HCT116 (cell line): ENCODE data around the gene NSUN3. TPM values are rescaled to one million over a fixed set of nuclear protein-coding genes. Genes with fewer than 3 reads are reported as not detected.

ENCODE experiments used
- ATAC-seq: fragments of 200-7000 bp; cut with Tn5 transposase; 2 replicates; pipeline ENCODE4 v1.9.1; 2020; ENCODE audit warnings: mild to moderate bottlenecking, moderate library complexity
- BruUV-seq: library from RNA; stranded (reverse); fragments of 400-500 nt; replicated peaks from 2 replicates; lab custom pipeline; 2021; lab: Mats Ljungman, UMichigan
- CTCF ChIA-PET: fragments of 300-600 bp; sonication (Branson Sonifier 250); formaldehyde crosslinking; loops from one replicate; lab custom pipeline; 2021; ENCODE audit warnings: antibody characterized with exemption; lab: Charles Lee
- POLR2A ChIA-PET: fragments of 300-600, 350-600 bp; sonication (Branson Sonifier 250); formaldehyde crosslinking; loops from one replicate; lab custom pipeline; 2021; ENCODE audit warnings: antibody characterized with exemption; lab: Charles Lee
- RAD21 ChIA-PET, 2 experiments: fragments of 300-600 bp; sonication (Branson Sonifier 250); formaldehyde crosslinking; loops; one replicate each; lab custom pipeline; 2023; ENCODE audit warnings: low total read pairs in 2 of 2; ENCODE audit not compliant: uncharacterized antibody in 2 of 2, unreplicated experiment in 2 of 2, low non-redundant PET in 1 of 2; lab: Charles Lee
- DNase-seq: peaks from one replicate; pipeline ENCODE4 v3.0.0-alpha.2; 2010; ENCODE audit warnings: low read depth, low spot score
- H2AFZ ChIP-seq: fragments of 200-600 bp; shearing (Covaris generic), sonication (generic); 2 replicates; pipeline ENCODE4 v1.6.1; 2017; ENCODE audit warnings: low read depth, mixed run types, mixed read lengths, antibody characterized with exemption, low read length; ENCODE audit not compliant: poor library complexity, severe bottlenecking
- H3K27ac ChIP-seq: 2 replicates; pipeline ENCODE4 v1.5.1; 2012; ENCODE audit warnings: low read depth, low read length
- H3K27me3 ChIP-seq: fragments of 200-600 bp; sonication (generic); 2 replicates; pipeline ENCODE4 v1.6.1; 2016; ENCODE audit warnings: mixed run types, low read length, mixed read lengths; ENCODE audit not compliant: insufficient read depth
- H3K36me3 ChIP-seq, 2 experiments: fragments of 200-500 bp in 1 of 2; fragments of 200-600 bp in 1 of 2; sonication (Bioruptor generic) in 1 of 2; sonication (generic) in 1 of 2; 2 replicates each; pipeline versions ENCODE4 v1.5.1 to v1.6.1; 2014 to 2016; ENCODE audit warnings: low read length in 2 of 2, inconsistent platforms in 1 of 2, mixed read lengths in 1 of 2, mixed run types in 1 of 2; ENCODE audit not compliant: insufficient read depth in 2 of 2, control insufficient read depth in 1 of 2
- H3K4me1 ChIP-seq, 2 experiments: fragments of 200-600 bp in 1 of 2; sonication (generic) in 1 of 2; 2 replicates each; pipeline versions ENCODE4 v1.5.1 to v1.6.1; 2012 to 2017; ENCODE audit warnings: low read length in 2 of 2, inconsistent platforms in 1 of 2, mild to moderate bottlenecking in 1 of 2, mixed read lengths in 1 of 2, mixed run types in 1 of 2, moderate library complexity in 1 of 2; ENCODE audit not compliant: insufficient read depth in 2 of 2, control insufficient read depth in 1 of 2
- H3K4me2 ChIP-seq: fragments of 200-600 bp; sonication (generic); 2 replicates; pipeline ENCODE4 v1.6.1; 2017; ENCODE audit warnings: mixed run types, low read length, mixed read lengths
- H3K4me3 ChIP-seq, 2 experiments: fragments of 200-600 bp in 1 of 2; sonication (generic) in 1 of 2; replicated peaks in 1 of 2; 2 replicates each; pipeline ENCODE4 v1.5.1; 2011 to 2016; ENCODE audit warnings: low read length in 2 of 2, control low read depth in 1 of 2, low read depth in 1 of 2, mild to moderate bottlenecking in 1 of 2, mixed read lengths in 1 of 2, mixed run types in 1 of 2
- H3K79me2 ChIP-seq: fragments of 200-600 bp; sonication (generic); 2 replicates; pipeline ENCODE4 v1.6.1; 2017; ENCODE audit warnings: mild to moderate bottlenecking, mixed run types, low read length, moderate library complexity, mixed read lengths; ENCODE audit not compliant: insufficient read depth
- H3K9ac ChIP-seq: fragments of 200-600 bp; sonication (generic); 2 replicates; pipeline ENCODE4 v1.6.1; 2016; ENCODE audit warnings: low read length, mixed read lengths
- H3K9me2 ChIP-seq: fragments of 200-600 bp; sonication (generic), shearing (Covaris generic); 2 replicates; pipeline ENCODE4 v1.6.1; 2017; ENCODE audit warnings: mixed run types, mild to moderate bottlenecking, moderate library complexity; ENCODE audit not compliant: insufficient read depth
- H3K9me3 ChIP-seq, 2 experiments: fragments of 200-500 bp in 1 of 2; fragments of 200-600 bp in 1 of 2; sonication (Bioruptor generic) in 1 of 2; sonication (generic) in 1 of 2; 2 replicates each; pipeline ENCODE4 v1.6.1; 2014 to 2017; ENCODE audit warnings: low read length in 2 of 2, mixed read lengths in 2 of 2, inconsistent platforms in 1 of 2, low read depth in 1 of 2, mild to moderate bottlenecking in 1 of 2, mixed run types in 1 of 2, moderate library complexity in 1 of 2; ENCODE audit not compliant: control insufficient read depth in 1 of 2, insufficient read depth in 1 of 2
- H4K20me1 ChIP-seq: fragments of 200-600 bp; sonication (generic), shearing (Covaris generic); 2 replicates; pipeline ENCODE4 v1.6.1; 2017; ENCODE audit warnings: mixed run types, mild to moderate bottlenecking, moderate library complexity; ENCODE audit not compliant: insufficient read depth
- ATF3 ChIP-seq: IDR thresholded peaks from 2 replicates; pipeline ENCODE4 v1.6.1; 2012
- CBX3 ChIP-seq: IDR thresholded peaks from 2 replicates; pipeline ENCODE4 v1.6.1; 2012; ENCODE audit warnings: low read depth
- CTCF ChIP-seq, 3 experiments: fragments of 200-600 bp in 1 of 3; sonication (generic) in 1 of 3; IDR thresholded peaks in 2 of 3; conservative IDR thresholded peaks in 1 of 3; 2 replicates each; pipeline ENCODE4 v1.5.1; 2012 to 2017; ENCODE audit warnings: low read depth in 2 of 3, low read length in 2 of 3, antibody characterized with exemption in 1 of 3, borderline replicate concordance in 1 of 3, control low read depth in 1 of 3, mild to moderate bottlenecking in 1 of 3, mixed read lengths in 1 of 3, mixed run types in 1 of 3, moderate library complexity in 1 of 3; ENCODE audit not compliant: insufficient read depth in 1 of 3
- EGR1 ChIP-seq: IDR thresholded peaks from 2 replicates; pipeline ENCODE4 v1.6.1; 2012; ENCODE audit warnings: low read depth
- ELF1 ChIP-seq: IDR thresholded peaks from 2 replicates; pipeline ENCODE4 v1.6.1; 2012; ENCODE audit warnings: low read depth, borderline replicate concordance
- EZH2 ChIP-seq: fragments of 200-600 bp; sonication (generic); IDR thresholded peaks from 2 replicates; pipeline ENCODE4 v1.6.1; 2017; ENCODE audit warnings: antibody characterized with exemption, mixed run types
- EZH2phosphoT487 ChIP-seq: fragments of 200-600 bp; IDR thresholded peaks from 2 replicates; pipeline ENCODE4 v1.6.1; 2018; ENCODE audit warnings: antibody characterized with exemption, borderline replicate concordance
- JUND ChIP-seq: IDR thresholded peaks from 2 replicates; pipeline ENCODE4 v1.6.1; 2012
- MAX ChIP-seq: IDR thresholded peaks from 2 replicates; pipeline ENCODE4 v1.6.1; 2012
- POLR2A ChIP-seq: IDR thresholded peaks from 2 replicates; pipeline ENCODE4 v1.7.0; 2011; ENCODE audit warnings: borderline replicate concordance; ENCODE audit not compliant: insufficient read depth, insufficient read length; ENCODE audit errors: extremely low read depth
- REST ChIP-seq: IDR thresholded peaks from 2 replicates; pipeline ENCODE4 v1.6.1; 2012; ENCODE audit warnings: low read depth
- SIN3A ChIP-seq: IDR thresholded peaks from 2 replicates; pipeline ENCODE4 v1.6.1; 2012; ENCODE audit warnings: low read depth
- SP1 ChIP-seq: IDR thresholded peaks from 2 replicates; pipeline ENCODE4 v1.6.1; 2012; ENCODE audit warnings: low read depth
- TCF7L2 ChIP-seq: IDR thresholded peaks from 2 replicates; pipeline ENCODE4 v1.7.0; 2011; ENCODE audit warnings: borderline replicate concordance, inconsistent platforms; ENCODE audit not compliant: insufficient read depth, insufficient read length; ENCODE audit errors: extremely low read depth
- ZBTB33 ChIP-seq: IDR thresholded peaks from 2 replicates; pipeline ENCODE4 v1.6.1; 2011; ENCODE audit warnings: mild to moderate bottlenecking, low read length, moderate library complexity; ENCODE audit not compliant: insufficient replicate concordance; ENCODE audit errors: extremely low read depth
- ZFX ChIP-seq: fragments of 450-650 bp; IDR thresholded peaks from 2 replicates; pipeline ENCODE4 v1.6.1; 2017
- ZNF274 ChIP-seq: fragments of 200-500 bp; sonication (Bioruptor generic); IDR thresholded peaks from 2 replicates; pipeline ENCODE4 v1.6.1; 2014; ENCODE audit warnings: mild to moderate bottlenecking, low read depth, low read length, inconsistent platforms
- intact Hi-C: fragments of 100-400 bp; cut with micrococcal nuclease; formaldehyde crosslinking; loops from 2 replicates; pipeline ENCODE4 v1.10.0; 2022
- total RNA-seq: library from RNA; stranded (reverse); gene quantifications from one replicate; pipeline ENCODE4 v1.2.1, GENCODE V29; 2021; ENCODE audit not compliant: unreplicated experiment

Gene NSUN3
- total RNA-seq, 1 experiment from 2014 or later, result 6.6 TPM

- no peak for TF ChIP-seq CTCF (IDR thresholded peaks at IDR 0.05 in 2 of 3, conservative IDR thresholded peaks at IDR 0.05 in 1 of 3; ENCODE audit: borderline replicate concordance in 1 of 3, insufficient read depth in 1 of 3, low read depth in 2 of 3, low read length in 2 of 3)
- TF ChIP-seq SP1, result no peak
These were observed 8.9 kb downstream of the NSUN3 start (continued) for GRCh38 chr3:94071713-94072284.

GRCh38 chr3:94076055-94076454 is 13.2 kb downstream of the NSUN3 start:
- DNase-seq (no peak), ATAC-seq (no peak)
- Histone ChIP-seq H3K4me1 (no peaks in the 10 kb centered on the region), H4K20me1 (no peaks in the 10 kb centered on the region), H2AFZ (no peak overlapping the region), H3K9ac (no peak overlapping the region), H3K79me2 (no peaks in the 10 kb centered on the region; the same call in 1 of the 2 replicates), H3K9me3 (no peaks in the 10 kb centered on the region), H3K4me2 (no peak overlapping the region), H3K27ac (no peak overlapping the region), H3K9me2 (no peaks in the 10 kb centered on the region), H3K4me3 (no peak overlapping the region), H3K36me3 (no peaks in the 10 kb centered on the region), H3K27me3 (no peaks in the 10 kb centered on the region)
- ChIA-PET POLR2A (no interaction called here), CTCF (no interaction called here), RAD21 (no interaction called here)
- intact Hi-C loops, result no loop called here
- TF ChIP-seq EZH2phosphoT487 (no peak), JUND (no peak), ELF1 (no peak), MAX (no peak), POLR2A (no peak), SP1 (no peak), SIN3A (no peak), REST (no peak), TCF7L2 (no peak), ATF3 (no peak), CBX3 (no peak), ZBTB33 (no peak), EGR1 (no peak), EZH2 (no peak), ZFX (no peak), ZNF274 (no peak)
- BruUV-seq, result no TSS peak
